Activated T-helper 1 cell treated with anti-CD3 and anti-CD28 coated beads, Interleukin-2, amount 50 U/mL, for 16 hours (primary cell): ENCODE data around the gene PPM1H.
"Not testable (repeated sequence)": the region's sequence is repeated elsewhere in the genome, so short reads cannot be mapped to it uniquely, and the experiment has no call there.

ENCODE experiments used
- DNase-seq, 2 donors: peaks; one replicate each; pipeline ENCODE4 v3.0.0-alpha.2; 2020; ENCODE audit warnings: low read depth in 1 of 2, low spot score in 1 of 2

PPM1H gene

DNA sequence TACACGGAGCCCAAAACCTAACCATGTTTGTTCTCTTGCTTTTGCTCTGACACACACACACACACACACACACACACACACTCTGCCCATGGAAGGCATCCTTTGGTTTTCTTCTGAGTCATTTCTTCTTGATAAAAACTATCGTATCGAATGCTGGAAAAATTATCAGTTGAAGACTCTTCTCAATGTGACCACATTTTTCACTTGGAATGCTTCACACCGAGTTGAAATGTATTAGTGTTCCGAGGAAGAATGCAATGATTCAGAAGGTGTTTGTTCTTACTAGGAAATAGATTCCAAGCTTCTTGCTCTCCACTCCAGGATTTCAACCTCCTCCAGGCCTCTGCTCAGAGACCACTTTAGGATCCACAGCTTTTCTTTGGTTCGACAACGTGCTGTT is 242.1 kb downstream of the PPM1H start:
- DNase-seq: no peak

DNA sequence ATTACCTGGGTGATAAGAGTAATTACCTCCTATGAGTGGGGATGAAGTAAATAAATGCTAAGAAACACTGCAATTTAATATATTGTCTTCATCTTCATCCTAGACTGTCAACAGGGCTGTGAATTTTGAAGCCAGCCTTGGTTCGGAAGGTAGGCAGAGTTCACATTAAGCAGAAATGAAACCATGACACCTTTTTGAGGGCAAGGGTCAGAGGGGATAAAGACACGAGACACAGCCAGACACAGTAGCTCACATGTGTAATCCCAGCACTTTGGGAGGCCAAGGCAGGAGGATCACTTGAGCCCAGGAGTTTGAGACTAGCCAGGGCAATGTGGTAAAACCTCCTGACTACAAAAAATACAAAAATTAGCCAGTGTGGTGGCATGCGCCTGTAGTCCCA is 243.6 kb downstream of the PPM1H start:
- DNase-seq: no peak

GRCh38 chr12:62689042-62689839 is 245.7 kb downstream of the PPM1H start:
- DNase-seq: no peak

DNA sequence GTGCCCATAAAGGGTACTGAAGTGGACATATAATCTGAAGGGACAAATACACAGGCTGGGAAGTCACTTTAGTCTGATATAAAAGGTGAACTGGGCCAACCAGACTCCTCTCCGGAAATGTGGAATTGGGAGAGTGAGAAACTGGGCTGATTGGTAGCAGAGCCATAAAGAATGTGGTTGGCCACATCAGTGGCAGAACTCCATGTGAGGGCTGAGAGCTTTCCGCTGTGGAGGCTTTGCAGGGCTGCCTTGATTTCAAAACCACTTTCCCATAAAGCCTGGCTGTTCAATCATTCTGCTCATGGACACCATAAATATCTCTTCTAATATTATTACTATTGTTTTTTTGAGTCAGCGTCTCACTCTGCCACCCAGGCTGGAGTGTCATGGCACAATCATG is 248.0 kb downstream of the PPM1H start:
- no peak for DNase-seq

- DNase-seq: no peak
Observed at GRCh38 chr12:62684570-62685295, 250.2 kb downstream of the PPM1H start.

- DNase-seq: no peak
Observed at GRCh38 chr12:62683776-62684569, 251.0 kb downstream of the PPM1H start.

GRCh38 chr12:62681306-62681705 is 253.6 kb downstream of the PPM1H start:
- no peak for DNase-seq

DNA sequence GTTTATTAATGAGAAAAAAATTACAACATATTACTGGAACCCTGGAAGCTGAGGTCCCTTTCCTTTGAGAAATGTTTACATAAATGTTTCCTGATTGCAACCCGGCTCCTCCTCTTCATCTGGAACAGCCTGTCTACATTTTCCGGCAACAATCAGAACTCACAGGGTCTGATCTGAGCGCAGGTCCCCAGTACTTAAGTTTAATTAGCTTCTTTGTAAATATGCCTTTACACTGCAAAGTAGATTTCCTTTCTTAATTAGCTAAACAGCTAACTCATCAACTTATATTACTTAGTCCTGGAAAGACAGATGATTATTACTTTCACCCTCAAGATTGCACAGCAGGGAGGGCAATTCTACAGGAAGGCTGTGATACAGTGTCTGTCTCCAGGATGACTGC is 255.3 kb downstream of the PPM1H start:
- no peak for DNase-seq

DNA sequence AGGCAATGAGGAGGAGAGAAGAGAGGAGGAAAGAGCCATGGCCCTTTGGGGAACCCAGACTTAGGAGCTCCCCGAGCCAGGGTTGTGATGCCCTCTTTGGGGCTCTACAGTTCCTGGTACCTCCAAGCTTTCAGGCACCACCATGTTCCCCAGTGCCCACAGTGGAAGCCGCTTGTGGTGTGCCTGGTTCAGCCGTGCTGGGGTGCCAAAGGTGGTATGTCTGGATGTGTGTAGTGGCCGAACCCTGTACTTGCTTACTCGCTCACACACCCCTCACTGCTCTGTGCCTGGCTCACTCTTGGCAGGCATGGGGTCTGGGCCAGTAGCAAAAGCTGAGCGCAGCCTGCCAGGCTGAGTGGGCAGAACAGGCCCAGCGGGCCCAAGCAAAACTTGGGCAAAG is 257.6 kb downstream of the PPM1H start:
- no peak for DNase-seq

DNA sequence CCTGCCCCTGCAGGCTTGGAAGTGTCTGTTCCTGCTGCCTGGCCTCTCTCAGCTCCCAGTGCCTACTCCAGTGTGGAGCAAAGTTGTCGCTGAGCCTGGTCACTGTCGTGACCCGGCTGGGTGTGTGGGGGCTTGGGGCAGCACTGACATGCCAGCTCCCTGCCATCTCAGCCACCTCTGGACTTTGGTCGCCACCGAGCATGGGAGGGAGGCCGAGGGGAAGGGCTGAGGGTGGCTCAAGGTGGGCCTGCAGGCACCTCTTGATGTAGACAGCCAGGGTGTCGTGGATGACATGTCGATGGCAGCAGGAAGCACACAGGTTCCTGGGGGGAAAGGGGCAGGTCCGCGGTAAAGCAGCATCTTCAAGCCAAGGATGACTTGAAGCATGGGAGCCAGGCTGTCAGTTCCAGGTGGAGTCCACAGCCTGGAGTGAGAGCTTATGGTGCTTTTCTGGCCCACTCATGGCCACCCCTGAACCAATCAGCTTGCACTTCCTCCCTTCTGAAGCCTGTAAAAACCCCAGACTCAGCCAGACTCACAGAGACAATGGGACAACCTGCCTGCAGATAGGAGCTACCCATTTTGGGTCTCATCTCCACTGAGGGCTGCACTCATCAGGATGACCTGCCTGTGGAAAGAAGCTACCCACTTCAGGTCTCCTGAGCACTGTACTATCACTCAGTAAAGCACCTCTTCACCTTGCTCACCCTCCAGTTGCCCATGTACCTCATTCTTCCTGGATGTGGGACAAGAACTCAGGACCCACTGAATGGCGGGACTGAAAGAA is 258.2 kb downstream of the PPM1H start:
- no peak for DNase-seq

- DNase-seq: no peak
Observed at GRCh38 chr12:62673028-62673815, 261.7 kb downstream of the PPM1H start.

- no peak for DNase-seq
Observed at GRCh38 chr12:62670986-62671720, 263.8 kb downstream of the PPM1H start.

- DNase-seq: no peak
Observed at GRCh38 chr12:62668782-62669181, 266.2 kb downstream of the PPM1H start.

GRCh38 chr12:62664951-62665350 is 270.0 kb downstream of the PPM1H start:
- DNase-seq: not testable (repeated sequence)

DNA sequence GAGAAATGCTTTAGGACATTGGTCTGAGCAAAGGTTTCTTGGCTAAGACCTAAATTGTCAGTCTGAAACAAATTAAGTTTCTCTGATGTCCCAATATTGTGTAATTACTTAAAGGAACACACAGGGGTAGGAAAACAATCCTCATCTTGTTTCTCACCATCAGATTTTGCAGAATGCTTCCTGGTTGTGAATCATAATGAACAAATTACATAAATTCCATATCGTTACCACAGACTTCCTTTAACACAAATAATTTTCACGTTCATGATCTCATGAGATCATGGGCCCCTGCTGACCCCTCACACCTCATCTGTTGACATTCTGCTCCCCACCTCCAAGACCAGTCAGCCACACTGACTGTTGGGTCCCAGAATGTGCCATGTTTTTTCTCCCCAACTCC is 274.2 kb downstream of the PPM1H start:
- DNase-seq: no peak

- no peak for DNase-seq
Observed at GRCh38 chr12:62659453-62660295, 275.3 kb downstream of the PPM1H start.

GRCh38 chr12:62658910-62659309 is 276.0 kb downstream of the PPM1H start:
- no peak for DNase-seq

- no peak for DNase-seq
Observed at GRCh38 chr12:62657363-62657632, 277.7 kb downstream of the PPM1H start.
